HepG2 (cell line): ENCODE data around the gene SPACA4. TPM values are rescaled to one million over a fixed set of nuclear protein-coding genes. Genes with fewer than 3 reads are reported as not detected.

ENCODE experiments used
- ADNP ChIP-seq: sonication (generic); formaldehyde crosslinking; IDR thresholded peaks from 2 replicates; pipeline ENCODE4 v1.4.0; 2020; ENCODE audit warnings: missing genetic modification reagents
- CERS6 ChIP-seq: sonication (generic); formaldehyde crosslinking; IDR thresholded peaks from 2 replicates; pipeline ENCODE4 v1.5.0; 2020; ENCODE audit warnings: missing genetic modification reagents
- GFI1 ChIP-seq: sonication (generic); formaldehyde crosslinking; IDR thresholded peaks from 2 replicates; pipeline ENCODE4 v1.5.0; 2020; ENCODE audit warnings: missing genetic modification reagents, mild to moderate bottlenecking, borderline replicate concordance
- HOXA3 ChIP-seq: sonication (generic); formaldehyde crosslinking; IDR thresholded peaks from 2 replicates; pipeline ENCODE4 v1.5.0; 2020; ENCODE audit warnings: missing genetic modification reagents
- JDP2 ChIP-seq: sonication (generic); formaldehyde crosslinking; IDR thresholded peaks from 2 replicates; pipeline ENCODE4 v1.8.1; 2022; ENCODE audit warnings: missing genetic modification reagents, borderline replicate concordance
- KDM6A ChIP-seq: IDR thresholded peaks from 2 replicates; pipeline ENCODE4 v1.6.1; 2016; ENCODE audit warnings: low read depth
- KLF13 ChIP-seq: sonication (generic); formaldehyde crosslinking; IDR thresholded peaks from 2 replicates; pipeline ENCODE4 v1.4.0; 2020; ENCODE audit warnings: mild to moderate bottlenecking, missing genetic modification reagents
- LBX2 ChIP-seq: sonication (generic); formaldehyde crosslinking; IDR thresholded peaks from 2 replicates; pipeline ENCODE4 v1.5.0; 2020; ENCODE audit warnings: missing genetic modification reagents, mild to moderate bottlenecking, borderline replicate concordance
- MBD4 ChIP-seq: IDR thresholded peaks from 2 replicates; pipeline ENCODE4 v1.6.1; 2012; ENCODE audit warnings: low read length, inconsistent platforms, borderline replicate concordance
- MBNL3 ChIP-seq: fragments of 250-450 bp; sonication (Bioruptor Pico); conservative IDR thresholded peaks from 2 replicates; pipeline ENCODE4 v1.8.0; 2022; ENCODE audit warnings: mild to moderate bottlenecking, inconsistent platforms
- MTF2 ChIP-seq: sonication (generic); formaldehyde crosslinking; IDR thresholded peaks from 2 replicates; pipeline ENCODE4 v1.5.0; 2020; ENCODE audit warnings: missing genetic modification reagents, borderline replicate concordance
- PITX1 ChIP-seq: sonication (generic); formaldehyde crosslinking; IDR thresholded peaks from 2 replicates; pipeline ENCODE4 v1.5.1; 2020; ENCODE audit warnings: mild to moderate bottlenecking, missing genetic modification reagents
- RFX5 ChIP-seq: IDR thresholded peaks from 2 replicates; pipeline ENCODE4 v1.6.1; 2011; ENCODE audit warnings: low read depth, low read length, improper control_type of control experiment
- RXRA ChIP-seq: sonication (generic); formaldehyde crosslinking; IDR thresholded peaks from 2 replicates; pipeline ENCODE4 v1.5.1; 2020; ENCODE audit warnings: missing genetic modification reagents
- WIZ ChIP-seq: sonication (generic); formaldehyde crosslinking; IDR thresholded peaks from 2 replicates; pipeline ENCODE4 v1.5.1; 2020; ENCODE audit warnings: mild to moderate bottlenecking, missing genetic modification reagents
- ZFP90 ChIP-seq: sonication (generic); formaldehyde crosslinking; IDR thresholded peaks from 2 replicates; pipeline ENCODE4 v1.8.0; 2022; ENCODE audit warnings: missing genetic modification reagents, mild to moderate bottlenecking, inconsistent platforms, borderline replicate concordance
- ZNF20 ChIP-seq: sonication (generic); formaldehyde crosslinking; IDR thresholded peaks from 2 replicates; pipeline ENCODE4 v1.4.0; 2020; ENCODE audit warnings: mild to moderate bottlenecking, moderate library complexity, missing genetic modification reagents
- ZNF230 ChIP-seq: sonication (generic); formaldehyde crosslinking; IDR thresholded peaks from 2 replicates; pipeline ENCODE4 v1.4.0; 2020; ENCODE audit warnings: mild to moderate bottlenecking, missing genetic modification reagents
- ZNF280B ChIP-seq: sonication (generic); formaldehyde crosslinking; IDR thresholded peaks from 2 replicates; pipeline ENCODE4 v1.5.0; 2020; ENCODE audit warnings: missing genetic modification reagents, mild to moderate bottlenecking, borderline replicate concordance
- ZNF44 ChIP-seq: sonication (generic); formaldehyde crosslinking; IDR thresholded peaks from 2 replicates; pipeline ENCODE4 v1.5.1; 2020; ENCODE audit warnings: mild to moderate bottlenecking, missing genetic modification reagents
- ZNF513 ChIP-seq: sonication (generic); formaldehyde crosslinking; conservative IDR thresholded peaks from 2 replicates; pipeline ENCODE4 v1.5.0; 2020; ENCODE audit warnings: missing genetic modification reagents
- ZNF556 ChIP-seq: sonication (generic); formaldehyde crosslinking; IDR thresholded peaks from 2 replicates; pipeline ENCODE4 v1.4.0; 2020; ENCODE audit warnings: mild to moderate bottlenecking, missing genetic modification reagents, borderline replicate concordance
- ZNF761 ChIP-seq: sonication (generic); formaldehyde crosslinking; conservative IDR thresholded peaks from 2 replicates; pipeline ENCODE4 v1.4.0; 2020; ENCODE audit warnings: mild to moderate bottlenecking, missing genetic modification reagents
- ZNF772 ChIP-seq: sonication (generic); formaldehyde crosslinking; IDR thresholded peaks from 2 replicates; pipeline ENCODE4 v1.5.0; 2020; ENCODE audit warnings: mild to moderate bottlenecking, missing genetic modification reagents
- ZNF816 ChIP-seq: sonication (generic); formaldehyde crosslinking; IDR thresholded peaks from 2 replicates; pipeline ENCODE4 v1.8.0; 2022; ENCODE audit warnings: missing genetic modification reagents, mild to moderate bottlenecking, borderline replicate concordance
- ZSCAN5A ChIP-seq: sonication (generic); formaldehyde crosslinking; IDR thresholded peaks from 2 replicates; pipeline ENCODE4 v1.8.0; 2022; ENCODE audit warnings: mild to moderate bottlenecking, missing genetic modification reagents, borderline replicate concordance
- polyA plus RNA-seq, 8 experiments: library from polyadenylated mRNA; depleted of rRNA in 3 of 8; stranded (reverse) in 7 of 8; unstranded in 1 of 8; fragments of >200 nt; fragmentation: Illumina TruSeq in 4 of 8; extraction: Trizol in 4 of 8; gene quantifications; 2 replicates each; pipeline versions ENCODE4 v1.2.1 to v1.2.3, GENCODE V29; 2011 to 2016; ENCODE audit warnings: low read depth in 4 of 8, missing spikeins in 1 of 8, mixed read lengths in 1 of 8; ENCODE audit not compliant: insufficient read depth in 1 of 8
- total RNA-seq, 5 experiments: library from RNA; depleted of rRNA; stranded (reverse); fragments of >200 nt; fragmentation: Illumina TruSeq; extraction: Trizol; gene quantifications; 2 replicates each; pipeline ENCODE4 v1.2.3, GENCODE V29; 2016; ENCODE audit warnings: low read depth in 1 of 5

Gene SPACA4
- total and polyA plus RNA-seq, 2 of the 13 experiments (the other 11 are each of a cell fraction or from before 2014, with no cell fraction given) = not detected

GRCh38 chr19:48588670-48589401, 17.7 kb upstream of the SPACA4 start (continued):
- TF ChIP-seq GFI1 (CRISPR knock-in tag) (no peak), RXRA (no peak), ZNF556 (CRISPR knock-in tag) (no peak), MBD4 (no peak), ZNF761 (CRISPR knock-in tag) (no peak), ZFP90 (CRISPR knock-in tag) (0 out of 2 replicates have a peak, but pooled peaks have one; percentile 52), ZNF230 (CRISPR knock-in tag) (no peak), RFX5 (no peak), ZNF44 (CRISPR knock-in tag) (no peak), PITX1 (CRISPR knock-in tag) (peak; percentile 58; the same call in 1 of the 2 replicates), MTF2 (no peak), KLF13 (CRISPR knock-in tag) (no peak), ZNF20 (CRISPR knock-in tag) (no peak), MBNL3 (CRISPR knock-in tag) (no peak), LBX2 (CRISPR knock-in tag) (no peak), CERS6 (CRISPR knock-in tag) (no peak), ZNF513 (no peak), HOXA3 (peak; percentile 47; the same call in 1 of the 2 replicates), ZNF280B (no peak; the same call in 1 of the 2 replicates), JDP2 (CRISPR knock-in tag) (no peak), WIZ (CRISPR knock-in tag) (no peak), KDM6A (no peak), ZSCAN5A (CRISPR knock-in tag) (no peak), ADNP (peak; percentile 65; the same call in 1 of the 2 replicates), ZNF816 (CRISPR knock-in tag) (no peak), ZNF772 (CRISPR knock-in tag) (no peak)
